Measurements from ENCODE around the gene FNDC1. TPM values are rescaled to one million over a fixed set of nuclear protein-coding genes. Genes with fewer than 3 reads are reported as not detected.

The FNDC1 gene
- polyA plus RNA-seq, 3 donors from 2014 or later, result not detected

DNA sequence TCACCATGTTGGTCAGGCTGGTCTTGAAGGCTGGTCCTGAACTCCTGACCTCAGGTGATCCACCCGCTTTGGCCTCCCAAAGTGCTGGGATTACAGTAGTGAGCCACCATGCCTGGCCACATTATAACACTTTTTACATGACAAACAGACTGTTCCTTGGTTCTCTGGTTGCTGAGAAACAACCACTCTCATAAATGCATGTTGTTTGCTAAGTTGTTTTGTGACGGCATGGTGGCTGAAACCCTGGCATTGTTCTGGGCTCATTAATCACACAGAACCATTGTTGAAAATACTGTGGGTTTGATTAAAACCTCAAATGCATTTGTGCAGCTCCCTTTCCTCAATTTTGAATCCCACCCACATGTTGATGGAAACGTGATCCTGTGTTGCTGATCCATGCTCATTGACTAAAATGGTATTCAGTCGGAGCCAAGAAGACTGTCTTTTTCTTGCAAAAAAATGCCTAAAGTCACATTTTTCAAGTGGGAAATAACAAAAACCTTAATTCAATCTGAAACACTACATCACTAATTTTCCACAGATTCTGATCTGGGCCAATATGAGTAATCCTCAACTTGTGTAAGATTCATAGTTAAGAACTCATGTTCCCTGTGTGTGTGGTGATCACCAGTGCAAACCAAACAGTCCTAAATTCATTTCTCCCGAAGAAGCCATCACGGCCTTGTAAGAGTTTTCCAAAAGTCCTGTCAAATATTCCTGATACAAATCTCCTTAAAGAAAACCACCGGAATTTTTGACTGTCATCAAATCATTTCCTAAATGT is 132.8 kb downstream of the FNDC1 start:
- no peak overlapping the region for H3K27ac Mint-ChIP-seq
- H3K27me3 Mint-ChIP-seq (ENCODE audit: low read depth in 3 of 3), result peaks cover 2 to 15% (median 4%) of the 10 kb centered on the region in 3 donors
- H3K9me3 Mint-ChIP-seq, result peaks cover 0 to 2% (median 0%) of the 10 kb centered on the region in 6 donors
- H3K4me1 Mint-ChIP-seq, result no peaks in the 10 kb centered on the region
- H3K36me3 Mint-ChIP-seq, result no peaks in the 10 kb centered on the region
- no peak for DNase-seq
- H3K4me3 Mint-ChIP-seq, result no peak overlapping the region

DNA sequence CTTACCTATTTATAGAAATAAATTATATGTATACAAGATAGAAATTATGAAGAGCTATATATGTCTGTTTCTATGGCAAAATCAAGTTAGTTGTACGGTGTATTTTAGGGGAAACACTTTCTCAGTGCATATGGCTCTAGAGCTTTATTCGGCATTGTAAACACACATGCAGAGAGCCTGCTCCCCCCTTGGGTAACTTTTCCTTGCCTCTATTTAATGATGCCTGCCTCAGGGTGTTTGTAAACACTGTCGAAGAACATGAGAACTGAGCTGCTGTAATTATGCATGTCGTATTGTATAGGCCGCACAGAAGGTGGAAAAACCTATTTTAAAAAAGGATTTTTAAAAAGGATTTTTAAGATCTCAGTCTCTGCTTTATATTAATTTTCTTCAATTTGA is 133.4 kb downstream of the FNDC1 start:
- Mint-ChIP-seq H3K27ac (no peak overlapping the region), H3K4me3 (no peak overlapping the region), H3K9me3 (peaks cover 0 to 2% (median 0%) of the 10 kb centered on the region in 6 donors), H3K4me1 (no peaks in the 10 kb centered on the region), H3K27me3 (ENCODE audit: low read depth in 3 of 3) (peaks cover 2 to 12% (median 4%) of the 10 kb centered on the region in 3 donors), H3K36me3 (no peaks in the 10 kb centered on the region)
- no peak for DNase-seq

DNA sequence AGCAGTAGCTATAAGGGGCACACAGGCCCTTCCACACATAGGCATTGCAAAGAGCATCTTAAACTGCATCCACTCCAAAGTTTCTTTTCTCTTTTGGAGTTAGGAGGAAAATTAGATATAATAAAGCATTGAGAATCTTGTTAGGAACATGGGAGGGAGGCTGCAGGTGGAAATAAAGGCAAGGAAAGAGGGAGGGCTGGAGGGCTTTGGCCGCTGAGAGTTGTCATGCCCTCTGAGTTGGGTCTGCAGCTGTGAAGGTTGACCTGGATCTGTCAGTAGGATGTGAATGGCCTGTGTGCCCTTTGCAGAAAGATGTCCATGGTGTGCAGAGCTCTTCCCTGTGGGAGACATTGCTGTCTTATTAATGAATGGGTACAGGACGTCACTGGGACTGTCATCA is 134.0 kb downstream of the FNDC1 start:
- Mint-ChIP-seq H3K4me1 (no peaks in the 10 kb centered on the region), H3K4me3 (no peak overlapping the region), H3K27me3 (ENCODE audit: low read depth in 3 of 3) (peaks cover 2 to 10% (median 4%) of the 10 kb centered on the region in 3 donors), H3K9me3 (no peaks in the 10 kb centered on the region), H3K27ac (no peak overlapping the region), H3K36me3 (no peaks in the 10 kb centered on the region)
- no peak for DNase-seq

GRCh38 chr6:159303784-159304183 is 134.6 kb downstream of the FNDC1 start:
- Mint-ChIP-seq H3K27ac (no peak overlapping the region), H3K4me1 (no peaks in the 10 kb centered on the region), H3K9me3 (no peaks in the 10 kb centered on the region), H3K36me3 (no peaks in the 10 kb centered on the region), H3K27me3 (ENCODE audit: low read depth in 3 of 3) (peaks cover 2 to 6% (median 4%) of the 10 kb centered on the region in 3 donors), H3K4me3 (no peak overlapping the region)
- DNase-seq, result no peak

DNA sequence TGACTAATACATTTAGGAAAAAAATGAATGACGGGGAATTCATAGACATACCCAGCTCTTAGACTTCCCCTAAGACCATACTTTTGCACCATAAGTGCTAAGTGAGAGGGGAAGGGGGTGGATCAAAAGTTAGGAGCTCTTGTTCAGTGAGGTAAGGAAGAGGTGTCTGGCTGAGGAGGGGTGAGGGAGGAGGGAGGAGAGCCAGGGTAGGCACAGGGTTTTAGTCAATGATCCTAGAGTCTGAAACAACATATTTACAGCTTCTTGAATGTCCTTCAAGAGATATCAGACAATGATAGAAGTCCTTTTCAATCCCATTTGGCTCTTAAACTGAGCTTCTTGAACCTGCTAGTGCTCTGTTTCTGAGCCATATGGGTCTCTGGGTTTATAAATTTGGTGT is 135.4 kb downstream of the FNDC1 start:
- H3K4me3 Mint-ChIP-seq, result no peak overlapping the region

DNA sequence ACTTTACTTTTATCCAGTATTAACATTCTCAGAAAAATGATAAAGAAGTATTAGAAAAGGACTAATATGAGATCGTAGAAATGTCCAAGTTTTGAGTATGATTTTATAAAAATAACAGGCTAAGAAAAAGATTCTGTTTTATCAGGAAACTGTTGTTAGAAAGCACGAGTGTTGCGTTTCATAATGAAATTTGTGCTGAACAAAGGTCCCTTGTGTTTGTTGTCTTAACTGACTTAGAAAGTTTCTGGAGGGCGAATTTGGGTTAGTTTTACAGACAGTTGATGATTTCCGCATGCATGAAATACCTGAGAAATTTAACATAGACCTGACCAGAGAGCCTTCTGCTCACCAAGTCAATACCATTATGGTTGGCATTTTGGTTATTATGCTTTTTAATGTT is 136.0 kb downstream of the FNDC1 start:
- Mint-ChIP-seq H3K4me1 (no peaks in the 10 kb centered on the region), H3K27me3 (ENCODE audit: low read depth in 3 of 3) (peaks cover 2 to 4% (median 4%) of the 10 kb centered on the region in 3 donors), H3K36me3 (no peaks in the 10 kb centered on the region), H3K9me3 (no peaks in the 10 kb centered on the region), H3K27ac (no peak overlapping the region), H3K4me3 (no peak overlapping the region)
- no peak for DNase-seq

More for the DNA sequence above, 135.4 kb downstream of the FNDC1 start:
- DNase-seq, result no peak
- H3K36me3 Mint-ChIP-seq, result no peaks in the 10 kb centered on the region
- H3K4me1 Mint-ChIP-seq, result no peaks in the 10 kb centered on the region
- peaks cover 2 to 4% (median 4%) of the 10 kb centered on the region in 3 donors for H3K27me3 Mint-ChIP-seq (ENCODE audit: low read depth in 3 of 3)
- no peak overlapping the region for H3K27ac Mint-ChIP-seq
- H3K9me3 Mint-ChIP-seq, result no peaks in the 10 kb centered on the region

GRCh38 chr6:159305804-159306537 is 136.8 kb downstream of the FNDC1 start:
- Mint-ChIP-seq H3K36me3 (no peaks in the 10 kb centered on the region), H3K4me1 (no peaks in the 10 kb centered on the region), H3K27ac (no peak overlapping the region), H3K9me3 (no peaks in the 10 kb centered on the region), H3K27me3 (ENCODE audit: low read depth in 3 of 3) (peaks cover 2 to 4% (median 4%) of the 10 kb centered on the region in 3 donors), H3K4me3 (no peak overlapping the region)
- DNase-seq, result no peak

- Mint-ChIP-seq H3K4me1 (no peaks in the 10 kb centered on the region), H3K9me3 (no peaks in the 10 kb centered on the region), H3K27ac (no peak overlapping the region), H3K27me3 (ENCODE audit: low read depth in 3 of 3) (peaks cover 2 to 4% (median 4%) of the 10 kb centered on the region in 3 donors), H3K4me3 (no peak overlapping the region), H3K36me3 (no peaks in the 10 kb centered on the region)
- DNase-seq, result no peak
Measured at GRCh38 chr6:159307246-159307790, 138.1 kb downstream of the FNDC1 start.

GRCh38 chr6:159308198-159308597 is 139.0 kb downstream of the FNDC1 start:
- DNase-seq, result no peak
- H3K4me3 Mint-ChIP-seq, result no peak overlapping the region
- H3K4me1 Mint-ChIP-seq, result no peaks in the 10 kb centered on the region
- no peaks in the 10 kb centered on the region for H3K9me3 Mint-ChIP-seq
- no peak overlapping the region for H3K27ac Mint-ChIP-seq
- H3K36me3 Mint-ChIP-seq, result no peaks in the 10 kb centered on the region
- H3K27me3 Mint-ChIP-seq (ENCODE audit: low read depth in 3 of 3), result peaks cover 0 to 6% (median 0%) of the 10 kb centered on the region in 3 donors

DNA sequence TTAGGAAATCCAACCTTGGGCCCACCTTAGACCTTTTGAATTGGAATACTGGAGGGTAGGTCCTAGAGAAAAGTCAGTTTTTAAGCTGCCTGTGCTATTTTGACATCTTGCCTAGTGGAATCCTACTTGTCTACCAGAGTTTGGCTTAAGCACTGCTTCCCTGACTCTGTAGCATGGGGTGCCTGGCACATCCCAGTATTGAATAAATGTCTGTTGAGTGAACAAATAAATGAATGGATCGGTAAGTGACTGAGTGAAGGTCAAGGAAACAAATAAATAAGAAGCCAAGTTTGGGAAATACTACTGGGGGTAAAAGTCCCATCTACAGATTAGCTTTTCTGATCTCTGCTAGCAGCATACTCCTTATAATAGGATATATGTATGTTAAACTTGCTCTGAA is 140.5 kb downstream of the FNDC1 start:
- Mint-ChIP-seq H3K4me3 (no peak overlapping the region), H3K27ac (no peak overlapping the region), H3K27me3 (ENCODE audit: low read depth in 3 of 3) (peaks cover 0 to 6% (median 0%) of the 10 kb centered on the region in 3 donors), H3K4me1 (no peaks in the 10 kb centered on the region), H3K9me3 (no peaks in the 10 kb centered on the region), H3K36me3 (no peaks in the 10 kb centered on the region)
- DNase-seq, result no peak

- peaks cover 0 to 2% (median 1%) of the 10 kb centered on the region in 3 donors for H3K27me3 Mint-ChIP-seq (ENCODE audit: low read depth in 3 of 3)
- H3K4me1 Mint-ChIP-seq, result no peaks in the 10 kb centered on the region
- DNase-seq, result no peak
- H3K27ac Mint-ChIP-seq, result no peak overlapping the region
- no peaks in the 10 kb centered on the region for H3K9me3 Mint-ChIP-seq
- H3K4me3 Mint-ChIP-seq, result no peak overlapping the region
- no peaks in the 10 kb centered on the region for H3K36me3 Mint-ChIP-seq
Measured at GRCh38 chr6:159311618-159312017, 142.4 kb downstream of the FNDC1 start.

DNA sequence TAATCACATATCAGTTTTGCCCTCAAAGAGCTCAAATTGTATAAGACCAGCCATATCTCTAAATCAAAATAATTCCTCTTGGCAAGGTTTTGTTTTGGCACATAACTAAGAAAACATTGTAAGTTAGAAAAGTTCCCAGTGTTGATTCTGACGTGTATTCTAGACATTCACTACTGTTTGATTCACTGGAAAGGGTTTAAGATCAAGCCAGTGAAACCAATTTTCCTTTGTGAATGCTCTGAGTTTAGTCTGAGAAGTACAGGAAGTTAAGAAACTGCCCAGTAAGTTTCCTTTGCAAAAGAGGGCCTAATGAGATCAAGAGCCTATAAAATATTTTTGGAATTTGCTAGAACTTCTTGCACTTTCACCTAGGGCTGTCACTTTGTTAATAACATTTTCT is 143.0 kb downstream of the FNDC1 start:
- Mint-ChIP-seq H3K4me3 (no peak overlapping the region), H3K4me1 (no peaks in the 10 kb centered on the region), H3K27ac (no peak overlapping the region), H3K27me3 (ENCODE audit: low read depth in 3 of 3) (peaks cover 0 to 2% (median 1%) of the 10 kb centered on the region in 3 donors), H3K9me3 (no peaks in the 10 kb centered on the region), H3K36me3 (no peaks in the 10 kb centered on the region)
- no peak for DNase-seq

GRCh38 chr6:159313018-159313417 is 143.8 kb downstream of the FNDC1 start:
- DNase-seq, result no peak
- H3K4me3 Mint-ChIP-seq, result no peak overlapping the region
- no peaks in the 10 kb centered on the region for H3K9me3 Mint-ChIP-seq
- no peaks in the 10 kb centered on the region for H3K4me1 Mint-ChIP-seq
- no peak overlapping the region for H3K27ac Mint-ChIP-seq
- H3K27me3 Mint-ChIP-seq (ENCODE audit: low read depth in 3 of 3), result peaks cover 0 to 2% (median 1%) of the 10 kb centered on the region in 3 donors
- H3K36me3 Mint-ChIP-seq, result no peaks in the 10 kb centered on the region

GRCh38 chr6:159315562-159315961 is 146.4 kb downstream of the FNDC1 start:
- no peaks in the 10 kb centered on the region for H3K36me3 Mint-ChIP-seq
- H3K27me3 Mint-ChIP-seq (ENCODE audit: low read depth in 3 of 3), result peaks cover 4 to 5% (median 4%) of the 10 kb centered on the region in 3 donors
- H3K4me3 Mint-ChIP-seq, result no peak overlapping the region
- no peak for DNase-seq
- H3K27ac Mint-ChIP-seq, result no peak overlapping the region
- no peaks in the 10 kb centered on the region for H3K4me1 Mint-ChIP-seq
- no peaks in the 10 kb centered on the region for H3K9me3 Mint-ChIP-seq
